CD4-positive, alpha-beta T cell treated with Interleukin-15 for 4 hours (primary cell): ENCODE results near the gene PTPRO.

ENCODE experiments used
- DNase-seq: peaks from one replicate; pipeline ENCODE4 v3.0.0-alpha.2; 2020; ENCODE audit warnings: low spot score

The PTPRO gene

GRCh38 chr12:15558915-15559528 is 236.7 kb downstream of the PTPRO start:
- no peak for DNase-seq

GRCh38 chr12:15561396-15561795 is 239.1 kb downstream of the PTPRO start:
- DNase-seq = no peak

- peak; percentile 52 for DNase-seq
These were observed 240.0 kb downstream of the PTPRO start for GRCh38 chr12:15562263-15562662.

- DNase-seq = peak; percentile 48
These were observed 241.4 kb downstream of the PTPRO start for GRCh38 chr12:15563663-15564062.

- no peak for DNase-seq
These were observed 252.0 kb downstream of the PTPRO start for GRCh38 chr12:15574353-15574752.

GRCh38 chr12:15575671-15576541 is 253.6 kb downstream of the PTPRO start:
- DNase-seq = no peak

- DNase-seq = peak; percentile 41
These were observed 258.1 kb downstream of the PTPRO start for GRCh38 chr12:15580431-15580830.

GRCh38 chr12:15581006-15581405 is 258.7 kb downstream of the PTPRO start:
- DNase-seq = no peak

- no peak for DNase-seq
These were observed 261.5 kb downstream of the PTPRO start for GRCh38 chr12:15583804-15584203.

- peak; percentile 62 for DNase-seq
These were observed 262.2 kb downstream of the PTPRO start for GRCh38 chr12:15584366-15585041.

- no peak for DNase-seq
These were observed 267.2 kb downstream of the PTPRO start for GRCh38 chr12:15589328-15590032.

GRCh38 chr12:15590180-15590826 is 268.0 kb downstream of the PTPRO start:
- peak; percentile 73 for DNase-seq

GRCh38 chr12:15591811-15592210 is 269.5 kb downstream of the PTPRO start:
- no peak for DNase-seq

- DNase-seq = no peak
These were observed 270.6 kb downstream of the PTPRO start for GRCh38 chr12:15592934-15593333.

- DNase-seq = no peak
These were observed 273.9 kb downstream of the PTPRO start for GRCh38 chr12:15596174-15596573.

GRCh38 chr12:15597125-15597830 is 275.0 kb downstream of the PTPRO start:
- DNase-seq = no peak

- no peak for DNase-seq
These were observed 277.1 kb downstream of the PTPRO start for GRCh38 chr12:15599266-15600037.

- DNase-seq = no peak
These were observed 278.1 kb downstream of the PTPRO start for GRCh38 chr12:15600223-15600935.

GRCh38 chr12:15601210-15601800 is 279.0 kb downstream of the PTPRO start:
- no peak for DNase-seq
